ENCODE measurements around the gene NFKB1.

NFKB1 gene

GRCh38 chr4:102531462-102531861, 30.3 kb downstream of the NFKB1 start:
- DNase-seq = no peak

- DNase-seq = no peak
Observed at GRCh38 chr4:102533348-102533747, 32.2 kb downstream of the NFKB1 start.

- DNase-seq = no peak
Observed at GRCh38 chr4:102533904-102534303, 32.7 kb downstream of the NFKB1 start.

- DNase-seq = no peak
Observed at GRCh38 chr4:102534845-102535244, 33.7 kb downstream of the NFKB1 start.

- DNase-seq = no peak
Observed at GRCh38 chr4:102535398-102536082, 34.4 kb downstream of the NFKB1 start.

- DNase-seq = no peak
Observed at GRCh38 chr4:102536768-102537167, 35.6 kb downstream of the NFKB1 start.

- DNase-seq = no peak
Observed at GRCh38 chr4:102537269-102537668, 36.1 kb downstream of the NFKB1 start.

- DNase-seq = peak in 17 of 51 donors; percentile 1 to 32 (median 11)
Observed at GRCh38 chr4:102541697-102542096, 40.5 kb downstream of the NFKB1 start.

- DNase-seq = no peak
Observed at GRCh38 chr4:102543030-102543928, 42.1 kb downstream of the NFKB1 start.

GRCh38 chr4:102546635-102547034, 45.5 kb downstream of the NFKB1 start:
- no peak for DNase-seq

- no peak for DNase-seq
Observed at GRCh38 chr4:102547973-102548372, 46.8 kb downstream of the NFKB1 start.

GRCh38 chr4:102551958-102552565, 50.9 kb downstream of the NFKB1 start:
- no peak for DNase-seq

GRCh38 chr4:102552781-102553180, 51.6 kb downstream of the NFKB1 start:
- DNase-seq = no peak

- no peak for DNase-seq
Observed at GRCh38 chr4:102553982-102554381, 52.8 kb downstream of the NFKB1 start.

GRCh38 chr4:102554482-102554881, 53.3 kb downstream of the NFKB1 start:
- peak in 18 of 51 donors; percentile 1 to 36 (median 11) for DNase-seq

- DNase-seq = no peak
Observed at GRCh38 chr4:102554992-102555391, 53.8 kb downstream of the NFKB1 start.

GRCh38 chr4:102557636-102558035, 56.5 kb downstream of the NFKB1 start:
- DNase-seq = no peak

GRCh38 chr4:102560115-102560514, 59.0 kb downstream of the NFKB1 start:
- no peak for DNase-seq

GRCh38 chr4:102560571-102561341, 59.6 kb downstream of the NFKB1 start:
- DNase-seq = no peak

GRCh38 chr4:102563000-102563399, 61.8 kb downstream of the NFKB1 start:
- DNase-seq = no peak

- no peak for DNase-seq
Observed at GRCh38 chr4:102564399-102565059, 63.4 kb downstream of the NFKB1 start.

Data from hypothalamus (tissue), 51 donors.